Uterus (tissue), 2 donors: ENCODE results near the gene IL5RA.

Experiments
- POLR2A ChIP-seq, 2 donors: fragments of 450-650 bp; IDR thresholded peaks; one replicate each; pipeline ENCODE4 v1.6.1; 2016; ENCODE audit warnings: antibody characterized with exemption in 2 of 2, mild to moderate bottlenecking in 1 of 2, moderate library complexity in 1 of 2
- TF ChIP-seq, protein P1 (sequence below), 4 experiments: fragments of 200-600 bp in 2 of 4; fragments of 450-650 bp in 2 of 4; sonication (generic) in 2 of 4; IDR thresholded peaks; one replicate each; pipeline ENCODE4 v1.5.1; 2016 to 2019; ENCODE audit warnings: antibody characterized with exemption in 4 of 4, mild to moderate bottlenecking in 2 of 4, moderate library complexity in 1 of 4

DNA sequence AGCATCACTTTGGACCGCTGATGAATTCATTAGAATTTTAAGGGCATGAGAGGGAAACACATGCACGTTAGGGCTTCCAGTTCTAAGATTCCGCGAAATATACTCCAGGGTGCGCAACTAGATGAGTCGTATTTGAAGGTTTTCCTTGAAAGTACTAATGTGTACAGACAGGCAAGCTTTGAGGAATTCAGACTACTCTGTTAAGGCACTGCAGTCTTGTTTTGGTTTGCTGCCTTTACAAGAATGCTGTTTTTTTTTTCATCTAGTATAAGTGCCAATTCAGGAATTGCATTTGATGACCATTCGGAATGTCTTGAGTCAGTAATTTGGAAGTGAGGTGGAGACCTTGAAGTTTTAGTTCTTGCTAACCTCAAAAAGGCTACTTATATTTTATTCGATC lies 35.7 kb upstream of the IL5RA start:
- TF ChIP-seq, protein P1, sequence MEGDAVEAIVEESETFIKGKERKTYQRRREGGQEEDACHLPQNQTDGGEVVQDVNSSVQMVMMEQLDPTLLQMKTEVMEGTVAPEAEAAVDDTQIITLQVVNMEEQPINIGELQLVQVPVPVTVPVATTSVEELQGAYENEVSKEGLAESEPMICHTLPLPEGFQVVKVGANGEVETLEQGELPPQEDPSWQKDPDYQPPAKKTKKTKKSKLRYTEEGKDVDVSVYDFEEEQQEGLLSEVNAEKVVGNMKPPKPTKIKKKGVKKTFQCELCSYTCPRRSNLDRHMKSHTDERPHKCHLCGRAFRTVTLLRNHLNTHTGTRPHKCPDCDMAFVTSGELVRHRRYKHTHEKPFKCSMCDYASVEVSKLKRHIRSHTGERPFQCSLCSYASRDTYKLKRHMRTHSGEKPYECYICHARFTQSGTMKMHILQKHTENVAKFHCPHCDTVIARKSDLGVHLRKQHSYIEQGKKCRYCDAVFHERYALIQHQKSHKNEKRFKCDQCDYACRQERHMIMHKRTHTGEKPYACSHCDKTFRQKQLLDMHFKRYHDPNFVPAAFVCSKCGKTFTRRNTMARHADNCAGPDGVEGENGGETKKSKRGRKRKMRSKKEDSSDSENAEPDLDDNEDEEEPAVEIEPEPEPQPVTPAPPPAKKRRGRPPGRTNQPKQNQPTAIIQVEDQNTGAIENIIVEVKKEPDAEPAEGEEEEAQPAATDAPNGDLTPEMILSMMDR (IDR thresholded peaks at IDR 0.05), result no peak
- TF ChIP-seq POLR2A (IDR thresholded peaks at IDR 0.05), result no peak
